Stimulated activated CD8-positive, alpha-beta memory T cell treated with anti-CD3 and anti-CD28 coated beads, Interleukin-12 subunit alpha, Interleukin-12 subunit beta, amount 100 ng/mL, for 24 hours (primary cell): Measurements from ENCODE around the gene CSRP3.

ENCODE experiments used
- DNase-seq: peaks from one replicate; pipeline ENCODE4 v3.0.0-alpha.2; 2020; ENCODE audit errors: extremely low read depth

The CSRP3 gene

GRCh38 chr11:19225581-19225980 is 23.8 kb upstream of the CSRP3 start:
- no peak for DNase-seq

- no peak for DNase-seq
Measured at GRCh38 chr11:19225123-19225522, 23.3 kb upstream of the CSRP3 start.

GRCh38 chr11:19220903-19221724 is 19.3 kb upstream of the CSRP3 start:
- DNase-seq = no peak

- DNase-seq = no peak
Measured at GRCh38 chr11:19218786-19219460, 17.1 kb upstream of the CSRP3 start.

GRCh38 chr11:19218216-19218615 is 16.4 kb upstream of the CSRP3 start:
- DNase-seq = no peak

- DNase-seq = no peak
Measured at GRCh38 chr11:19216709-19217374, 15.1 kb upstream of the CSRP3 start.

GRCh38 chr11:19216021-19216420 is 14.2 kb upstream of the CSRP3 start:
- no peak for DNase-seq

GRCh38 chr11:19209617-19210370 is 8.0 kb upstream of the CSRP3 start:
- DNase-seq = no peak

- no peak for DNase-seq
Measured at GRCh38 chr11:19208959-19209546, 7.3 kb upstream of the CSRP3 start.

GRCh38 chr11:19208181-19208580 is 6.4 kb upstream of the CSRP3 start:
- no peak for DNase-seq

- DNase-seq = no peak
Measured at GRCh38 chr11:19204836-19205235, 3.1 kb upstream of the CSRP3 start.

GRCh38 chr11:19200410-19201201 is 1.2 kb downstream of the CSRP3 start:
- no peak for DNase-seq

- DNase-seq = no peak
Measured at GRCh38 chr11:19199771-19200170, 2.0 kb downstream of the CSRP3 start.

- DNase-seq = no peak
Measured at GRCh38 chr11:19199048-19199447, 2.7 kb downstream of the CSRP3 start.

GRCh38 chr11:19196432-19196831 is 5.4 kb downstream of the CSRP3 start:
- DNase-seq = no peak

GRCh38 chr11:19194620-19195308 is 7.0 kb downstream of the CSRP3 start:
- DNase-seq = no peak

- DNase-seq = no peak
Measured at GRCh38 chr11:19193916-19194315, 7.9 kb downstream of the CSRP3 start.

- no peak for DNase-seq
Measured at GRCh38 chr11:19191530-19192169, 10.1 kb downstream of the CSRP3 start.

- no peak for DNase-seq
Measured at GRCh38 chr11:19187833-19188258, 13.9 kb downstream of the CSRP3 start.
